ENCODE results near the gene CCT7.

The CCT7 gene

GRCh38 chr2:73268830-73269685 is 35.0 kb downstream of the CCT7 start:
- DNase-seq (ENCODE audit: low spot score): peak; percentile 79

- no peak for DNase-seq (ENCODE audit: low spot score)
These were observed 35.8 kb downstream of the CCT7 start for GRCh38 chr2:73269686-73270465.

GRCh38 chr2:73272270-73272669 is 38.2 kb downstream of the CCT7 start:
- no peak for DNase-seq (ENCODE audit: low spot score)

GRCh38 chr2:73279852-73280251 is 45.7 kb downstream of the CCT7 start:
- DNase-seq (ENCODE audit: low spot score): no peak

- peak; percentile 25 for DNase-seq (ENCODE audit: low spot score)
These were observed 47.1 kb downstream of the CCT7 start for GRCh38 chr2:73281244-73281643.

GRCh38 chr2:73282924-73283544 is 48.9 kb downstream of the CCT7 start:
- no peak for DNase-seq (ENCODE audit: low spot score)

GRCh38 chr2:73283545-73284295 is 49.6 kb downstream of the CCT7 start:
- DNase-seq (ENCODE audit: low spot score): no peak

GRCh38 chr2:73284296-73285158 is 50.4 kb downstream of the CCT7 start, which contains the start of gene FBXO41:
Gene FBXO41 (minus strand): TSS chr2:73284478. CDS start chr2:73269630, 14,848 bp downstream.
- DNase-seq (ENCODE audit: low spot score): peak; percentile 63

- DNase-seq (ENCODE audit: low spot score): no peak
These were observed 51.1 kb downstream of the CCT7 start for GRCh38 chr2:73285159-73285739.

- no peak for DNase-seq (ENCODE audit: low spot score)
These were observed 52.1 kb downstream of the CCT7 start for GRCh38 chr2:73286134-73286655.

- no peak for DNase-seq (ENCODE audit: low spot score)
These were observed 55.2 kb downstream of the CCT7 start for GRCh38 chr2:73289304-73289703.

- DNase-seq (ENCODE audit: low spot score): peak; percentile 55
These were observed 56.1 kb downstream of the CCT7 start for GRCh38 chr2:73290049-73290839.

GRCh38 chr2:73291093-73291460 is 57.0 kb downstream of the CCT7 start:
- DNase-seq (ENCODE audit: low spot score): peak; percentile 50

- no peak for DNase-seq (ENCODE audit: low spot score)
These were observed 57.6 kb downstream of the CCT7 start for GRCh38 chr2:73291461-73292315.

GRCh38 chr2:73292316-73292905 is 58.3 kb downstream of the CCT7 start:
- no peak for DNase-seq (ENCODE audit: low spot score)

GRCh38 chr2:73292906-73293533 is 58.9 kb downstream of the CCT7 start:
- DNase-seq (ENCODE audit: low spot score): no peak

GRCh38 chr2:73293534-73294171 is 59.5 kb downstream of the CCT7 start, which contains the start of gene EGR4:
Gene EGR4 (minus strand): TSS chr2:73293548. CDS start chr2:73293317, 231 bp downstream.
- peak; percentile 64 for DNase-seq (ENCODE audit: low spot score)

All from kidney tubule cell (primary cell).